Panc1 (cell line): ENCODE results near the gene HK1.

Experiments used
- POLR2AphosphoS5 ChIP-seq: IDR thresholded peaks from 2 replicates; pipeline ENCODE4 v1.6.1; 2012; ENCODE audit warnings: mild to moderate bottlenecking, low read depth, low read length, moderate library complexity
- REST ChIP-seq, 2 experiments: IDR thresholded peaks; 2 replicates each; pipeline ENCODE4 v1.6.1; 2011 to 2012; ENCODE audit warnings: low read depth in 2 of 2, control low read depth in 1 of 2, low read length in 1 of 2, mild to moderate bottlenecking in 1 of 2, moderate library complexity in 1 of 2; ENCODE audit not compliant: insufficient read depth in 1 of 2
- SIN3A ChIP-seq: IDR thresholded peaks from 2 replicates; pipeline ENCODE4 v1.6.1; 2012; ENCODE audit warnings: low read depth, mild to moderate bottlenecking, low read length, moderate library complexity, borderline replicate concordance; ENCODE audit not compliant: insufficient read depth
- TCF7L2 ChIP-seq: IDR thresholded peaks from 2 replicates; pipeline ENCODE4 v1.6.1; 2011; ENCODE audit warnings: mild to moderate bottlenecking, low read depth, low read length, inconsistent platforms
- TF ChIP-seq, protein P1 (sequence below): fragments of 450-650 bp; IDR thresholded peaks from 2 replicates; pipeline ENCODE4 v1.5.1; 2017; ENCODE audit warnings: mild to moderate bottlenecking

DNA sequence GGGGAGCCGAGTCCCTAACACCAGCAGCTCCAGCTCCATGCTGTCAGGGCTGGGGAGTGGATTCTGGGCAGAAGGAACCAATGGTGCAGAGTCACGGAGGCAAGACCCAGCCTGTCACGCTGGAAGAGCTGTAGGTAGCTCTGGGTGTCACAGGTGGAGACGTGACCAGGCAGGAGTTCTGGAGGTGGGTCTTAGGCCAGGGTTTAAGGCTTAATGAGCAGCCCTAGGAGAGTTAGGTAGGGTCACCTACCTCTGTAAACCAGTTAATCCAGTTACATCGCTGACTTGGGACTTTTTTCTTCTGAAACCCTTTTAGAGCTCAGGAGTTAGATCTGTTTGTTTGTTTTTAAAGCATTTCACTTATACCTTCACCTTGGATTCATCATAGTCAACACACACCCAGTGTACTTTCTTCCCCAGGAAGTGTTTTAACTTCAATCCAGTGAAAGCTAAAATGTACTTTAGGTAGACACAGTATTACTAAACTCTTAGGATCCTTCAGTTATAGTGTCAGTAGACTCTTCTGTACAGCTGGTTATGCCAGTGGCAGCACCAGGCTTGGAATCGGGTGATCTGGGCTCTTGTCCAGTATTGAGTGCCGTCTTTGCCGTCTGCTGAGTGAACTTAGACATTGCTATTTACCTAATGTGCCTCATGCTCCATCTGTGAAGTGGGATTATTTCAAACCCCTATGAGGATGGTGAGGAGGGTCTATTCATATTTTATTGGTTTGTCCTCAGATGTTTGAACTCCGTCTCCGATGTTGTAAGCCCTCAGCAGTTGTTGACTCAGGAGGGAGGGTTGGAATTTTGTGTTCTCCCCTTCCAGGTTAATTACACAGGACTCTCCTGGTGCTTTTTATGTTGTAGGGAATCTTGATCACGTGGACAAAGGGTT is 107.4 kb downstream of the HK1 start:
- TF ChIP-seq POLR2AphosphoS5, result no peak
- TF ChIP-seq, protein P1, sequence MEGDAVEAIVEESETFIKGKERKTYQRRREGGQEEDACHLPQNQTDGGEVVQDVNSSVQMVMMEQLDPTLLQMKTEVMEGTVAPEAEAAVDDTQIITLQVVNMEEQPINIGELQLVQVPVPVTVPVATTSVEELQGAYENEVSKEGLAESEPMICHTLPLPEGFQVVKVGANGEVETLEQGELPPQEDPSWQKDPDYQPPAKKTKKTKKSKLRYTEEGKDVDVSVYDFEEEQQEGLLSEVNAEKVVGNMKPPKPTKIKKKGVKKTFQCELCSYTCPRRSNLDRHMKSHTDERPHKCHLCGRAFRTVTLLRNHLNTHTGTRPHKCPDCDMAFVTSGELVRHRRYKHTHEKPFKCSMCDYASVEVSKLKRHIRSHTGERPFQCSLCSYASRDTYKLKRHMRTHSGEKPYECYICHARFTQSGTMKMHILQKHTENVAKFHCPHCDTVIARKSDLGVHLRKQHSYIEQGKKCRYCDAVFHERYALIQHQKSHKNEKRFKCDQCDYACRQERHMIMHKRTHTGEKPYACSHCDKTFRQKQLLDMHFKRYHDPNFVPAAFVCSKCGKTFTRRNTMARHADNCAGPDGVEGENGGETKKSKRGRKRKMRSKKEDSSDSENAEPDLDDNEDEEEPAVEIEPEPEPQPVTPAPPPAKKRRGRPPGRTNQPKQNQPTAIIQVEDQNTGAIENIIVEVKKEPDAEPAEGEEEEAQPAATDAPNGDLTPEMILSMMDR, result no peak
- TF ChIP-seq SIN3A, result no peak
- TF ChIP-seq TCF7L2, result no peak
- TF ChIP-seq REST (IDR thresholded peaks at IDR 0.05; ENCODE audit: insufficient read depth in 1 of 2, low read depth in 2 of 2, low read length in 1 of 2), result no peak
